Islet precursor cell (in vitro differentiated cells): ENCODE measurements around the gene THRA.

Source experiments
- DNase-seq: peaks from one replicate; pipeline ENCODE4 v3.0.0-alpha.2; 2018

THRA gene

GRCh38 chr17:40026816-40027613 lies 35.8 kb upstream of the THRA start:
- peak; percentile 93 for DNase-seq

GRCh38 chr17:40027614-40028012 lies 35.2 kb upstream of the THRA start:
- no peak for DNase-seq

- no peak for DNase-seq
Observed at GRCh38 chr17:40028595-40028994, 34.2 kb upstream of the THRA start.

- no peak for DNase-seq
Observed at GRCh38 chr17:40031706-40032105, 31.1 kb upstream of the THRA start.

GRCh38 chr17:40032322-40033320 lies 30.1 kb upstream of the THRA start:
- DNase-seq, result no peak

- no peak for DNase-seq
Observed at GRCh38 chr17:40033339-40033738, 29.4 kb upstream of the THRA start.

- no peak for DNase-seq
Observed at GRCh38 chr17:40034426-40035161, 28.2 kb upstream of the THRA start.

GRCh38 chr17:40035162-40035559 lies 27.6 kb upstream of the THRA start:
- DNase-seq, result peak; percentile 91

GRCh38 chr17:40038882-40039513 lies 23.8 kb upstream of the THRA start:
- peak; percentile 73 for DNase-seq

GRCh38 chr17:40041196-40041595 lies 21.6 kb upstream of the THRA start:
- no peak for DNase-seq

GRCh38 chr17:40056379-40057015 lies 6.3 kb upstream of the THRA start:
- no peak for DNase-seq

- no peak for DNase-seq
Observed at GRCh38 chr17:40058186-40058784, 4.5 kb upstream of the THRA start.

GRCh38 chr17:40058865-40059264 lies 3.9 kb upstream of the THRA start:
- DNase-seq, result no peak

- DNase-seq, result no peak
Observed at GRCh38 chr17:40059729-40060475, 2.9 kb upstream of the THRA start.

- peak; percentile 52 for DNase-seq
Observed at GRCh38 chr17:40060887-40061608, 1.7 kb upstream of the THRA start.

- peak; percentile 48 for DNase-seq
Observed at GRCh38 chr17:40061609-40062038, 1.1 kb upstream of the THRA start.

GRCh38 chr17:40063187-40063771 lies 514 bp downstream of the THRA start:
- no peak for DNase-seq

- DNase-seq, result peak; percentile 59
Observed at GRCh38 chr17:40063901-40064531, 1.3 kb downstream of the THRA start.
